ENCODE data around the gene CALN1.

Gene CALN1

DNA sequence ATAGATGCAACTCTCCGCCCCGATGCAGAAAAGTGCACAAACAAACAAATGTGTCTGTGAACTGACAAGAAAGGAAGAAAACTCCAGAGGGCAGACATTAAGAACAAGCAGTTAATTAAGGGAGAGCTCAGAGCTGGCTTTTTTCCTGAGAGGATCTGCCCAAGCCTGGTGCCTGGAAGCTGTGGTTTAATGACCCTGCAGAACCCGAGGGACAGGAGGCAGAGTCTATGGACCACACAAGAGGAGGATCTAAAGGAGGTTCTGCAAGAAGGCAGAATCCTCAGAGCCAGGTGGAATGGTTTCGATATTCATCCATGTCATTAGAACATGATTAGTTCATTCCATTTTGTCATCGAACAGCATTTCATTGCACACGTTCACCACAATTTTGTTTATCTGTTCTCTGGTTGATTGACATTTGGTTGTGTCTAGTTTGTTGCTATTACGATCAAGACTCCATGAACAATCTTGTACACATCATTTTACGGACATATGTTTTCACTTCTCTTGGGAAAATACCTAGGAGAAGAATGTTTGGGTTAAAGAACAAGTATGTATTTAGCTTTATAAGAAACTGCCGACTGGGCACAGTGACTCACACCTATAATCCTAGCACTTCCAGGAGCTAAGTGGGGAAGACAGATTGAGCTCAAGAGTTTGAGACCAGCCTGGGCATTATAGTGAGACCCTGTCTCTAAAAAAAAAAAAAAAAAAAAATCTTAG lies 560.2 kb downstream of the CALN1 start:
- peak; percentile 61 for DNase-seq

DNA sequence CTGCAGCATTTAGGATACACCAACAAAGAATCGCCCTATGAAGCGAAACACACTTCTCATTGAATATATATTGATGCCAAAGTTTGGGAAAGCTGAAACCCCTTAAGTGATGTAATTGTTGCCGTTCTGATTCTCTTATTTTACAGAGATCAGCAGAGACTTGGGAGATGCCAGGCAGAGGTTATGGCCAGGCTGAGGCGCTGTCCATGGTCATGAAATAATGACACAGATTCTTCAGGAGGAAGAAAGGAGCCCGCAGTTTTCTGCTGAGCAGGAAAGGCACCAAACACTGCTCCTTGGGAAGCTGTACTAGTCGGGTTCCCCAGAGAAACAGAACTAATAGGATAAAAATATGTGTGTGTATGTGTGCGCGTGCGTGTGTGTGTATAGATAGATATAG lies 566.0 kb downstream of the CALN1 start:
- DNase-seq = peak; percentile 16

GRCh38 chr7:71843676-71844075 lies 568.5 kb downstream of the CALN1 start:
- no peak for DNase-seq

GRCh38 chr7:71842786-71843185 lies 569.4 kb downstream of the CALN1 start:
- DNase-seq = peak; percentile 12

- no peak for DNase-seq
Measured at GRCh38 chr7:71842381-71842780, 569.8 kb downstream of the CALN1 start.

DNA sequence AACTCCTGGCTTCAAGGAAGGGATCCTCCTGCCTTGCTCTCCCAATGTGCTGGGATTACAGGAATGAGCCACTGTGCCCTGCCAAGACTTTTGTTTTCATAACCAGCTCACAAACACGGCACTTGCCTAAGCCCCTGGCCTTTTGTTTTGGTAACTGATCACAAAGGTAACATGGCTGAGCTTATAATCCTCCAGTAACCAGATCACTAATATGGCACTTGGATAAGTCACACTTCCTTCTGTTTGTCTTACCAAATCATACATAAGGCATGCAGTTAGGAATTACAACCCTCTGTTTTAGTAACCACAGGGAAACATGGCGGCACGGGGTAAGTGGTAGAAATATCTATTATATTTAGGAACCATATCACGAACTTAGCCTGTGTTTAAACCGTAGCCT lies 577.1 kb downstream of the CALN1 start:
- DNase-seq = peak; percentile 35

- DNase-seq = no peak
Measured at GRCh38 chr7:71829515-71829914, 582.6 kb downstream of the CALN1 start.

DNA sequence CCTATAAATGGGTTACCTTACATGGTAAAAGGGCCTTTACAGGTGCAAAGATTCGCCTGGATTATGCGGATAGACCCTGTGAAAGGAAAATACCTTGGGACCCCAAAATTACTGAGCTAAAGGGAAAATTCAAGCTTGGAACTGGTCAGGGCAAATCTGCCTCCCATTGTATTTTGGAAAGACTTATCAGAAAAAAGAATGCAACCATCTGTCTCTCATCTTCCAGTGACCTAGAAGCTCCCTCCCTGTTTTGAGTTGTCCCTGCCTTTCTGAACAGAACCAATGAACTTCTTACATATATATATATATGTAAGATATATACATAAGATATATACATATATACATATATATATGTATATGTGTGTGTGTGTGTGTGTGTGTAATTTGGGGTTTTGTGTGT lies 583.8 kb downstream of the CALN1 start:
- no peak for DNase-seq

DNA sequence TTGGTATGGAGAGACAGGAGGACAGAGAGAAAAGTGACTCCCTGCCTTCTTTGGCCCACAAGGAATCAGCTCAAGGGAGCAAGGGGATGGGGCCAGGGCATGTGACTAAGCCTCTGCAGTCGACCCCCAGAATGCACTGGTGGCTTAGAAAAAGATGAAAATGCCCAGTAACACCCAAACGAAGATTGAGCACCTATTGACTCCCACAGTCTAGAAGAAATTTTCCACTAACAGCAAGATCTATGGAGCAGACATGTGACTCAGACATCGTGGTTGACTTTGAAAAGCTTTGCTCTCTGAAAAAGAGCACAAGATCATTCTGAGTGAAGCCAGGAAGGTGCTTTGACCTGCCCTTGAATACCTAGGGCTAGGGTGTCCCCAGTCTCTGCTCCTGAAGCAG lies 586.0 kb downstream of the CALN1 start:
- peak; percentile 18 for DNase-seq

DNA sequence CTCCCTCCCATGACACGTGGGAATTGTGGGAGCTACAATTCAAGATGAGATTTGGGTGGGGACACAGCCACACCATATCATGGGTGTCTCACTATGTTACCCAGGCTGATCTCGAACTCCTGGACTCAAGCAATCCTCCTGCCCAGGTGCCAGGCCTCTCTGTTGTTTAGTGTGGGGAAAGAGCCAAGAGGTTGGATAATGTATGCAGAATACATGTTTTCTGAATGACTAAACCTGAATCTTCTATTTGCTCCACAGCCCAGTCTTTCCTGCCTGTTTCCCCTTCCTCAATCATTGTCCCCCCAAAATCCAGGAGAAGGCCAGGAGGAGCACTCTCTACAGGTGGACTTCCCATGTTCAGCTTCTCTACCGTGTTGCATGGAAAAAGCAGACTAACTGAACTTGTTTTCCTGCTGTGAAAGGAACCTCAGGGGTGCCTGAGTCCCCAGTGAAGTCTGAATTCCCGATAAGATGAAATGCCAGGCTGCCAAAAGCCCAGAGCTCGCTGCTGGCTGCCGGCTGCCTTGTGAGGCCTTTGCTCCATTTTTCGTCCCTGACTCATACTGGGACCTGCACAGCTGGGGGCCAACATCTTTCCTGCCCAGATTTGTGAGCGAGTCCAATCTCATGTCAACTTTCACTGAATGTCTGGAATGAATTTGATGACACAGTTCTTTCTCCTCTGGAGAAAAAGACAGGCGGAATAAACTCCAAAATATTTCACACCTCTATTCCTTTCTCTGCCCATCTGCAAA lies 588.0 kb downstream of the CALN1 start:
- DNase-seq = peak; percentile 94

- DNase-seq = peak; percentile 3
Measured at GRCh38 chr7:71822406-71822805, 589.7 kb downstream of the CALN1 start.

GRCh38 chr7:71817916-71818315 lies 594.2 kb downstream of the CALN1 start:
- peak; percentile 32 for DNase-seq

DNA sequence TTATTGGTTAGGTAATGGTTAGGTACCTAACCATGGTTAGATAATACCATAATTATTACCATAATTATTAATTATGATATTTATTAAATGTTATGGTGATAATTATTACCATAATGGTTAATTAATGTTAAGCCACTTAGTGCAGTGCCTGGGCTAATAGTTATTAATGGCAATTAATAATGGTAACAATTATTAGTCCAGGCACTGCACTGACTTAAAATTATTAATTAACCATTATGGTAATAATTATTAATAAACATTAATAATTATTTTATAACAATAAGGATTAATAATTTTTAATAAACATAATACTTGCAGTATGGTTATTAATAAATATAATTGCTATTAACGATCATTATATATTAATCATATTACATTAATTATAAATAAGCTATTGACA lies 604.0 kb downstream of the CALN1 start:
- no peak for DNase-seq

DNA sequence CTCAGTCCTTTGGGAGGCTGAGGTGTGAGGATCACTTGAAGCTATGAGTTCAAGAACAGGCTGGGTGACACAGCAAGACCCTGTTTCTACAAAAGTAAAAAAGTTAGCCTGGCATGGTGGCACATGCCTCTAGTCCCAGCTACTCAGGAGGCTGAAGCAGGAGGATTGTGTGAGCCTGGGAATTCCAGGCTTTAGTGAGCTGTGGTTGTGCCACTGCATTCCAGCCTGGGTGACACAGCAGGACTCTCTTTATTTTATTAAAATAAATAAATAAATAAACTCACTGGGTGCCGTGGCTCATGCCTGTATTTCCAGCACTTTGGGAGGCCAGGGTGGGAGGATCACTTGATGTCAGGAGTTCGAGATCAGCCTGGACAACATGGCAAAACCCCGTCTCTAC lies 607.9 kb downstream of the CALN1 start:
- DNase-seq = no peak

DNA sequence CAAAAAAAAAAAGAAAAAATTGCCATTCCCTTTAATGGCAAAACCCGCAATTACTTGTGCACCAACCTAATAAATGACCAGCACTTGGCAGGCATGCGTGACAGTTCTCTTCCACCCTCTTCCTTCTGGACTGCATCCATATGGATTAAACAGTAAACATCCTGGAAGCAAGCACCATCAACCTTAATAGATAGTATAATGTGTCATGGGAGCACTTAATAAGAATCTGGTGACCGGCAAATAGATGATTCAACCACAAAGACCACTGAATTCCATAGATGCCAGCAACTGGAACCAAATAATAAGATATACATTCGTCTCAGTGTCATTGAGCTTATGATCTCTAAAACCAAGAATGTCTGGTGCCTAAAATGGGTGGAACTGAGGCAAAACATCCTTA lies 610.2 kb downstream of the CALN1 start:
- DNase-seq = peak; percentile 48

DNA sequence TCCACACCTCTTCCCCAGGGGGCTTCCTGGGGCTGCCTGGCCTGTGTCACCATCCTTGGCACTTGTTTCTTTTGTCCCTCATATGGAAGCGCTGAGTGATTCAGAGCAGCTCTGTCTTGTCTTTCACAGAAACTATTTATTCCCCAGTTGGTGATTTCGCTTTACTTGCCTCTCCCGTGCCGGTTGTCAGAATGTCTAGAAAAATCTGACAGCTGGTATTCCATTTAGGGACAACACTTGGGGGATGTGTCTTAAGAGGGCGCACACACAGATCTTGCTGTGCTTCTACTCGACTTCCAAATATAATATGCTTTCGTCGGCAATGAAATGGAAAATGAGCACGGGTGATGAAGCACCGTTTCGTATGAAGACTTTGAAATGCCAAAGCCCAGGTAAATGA lies 611.8 kb downstream of the CALN1 start:
- no peak for DNase-seq

- no peak for DNase-seq
Measured at GRCh38 chr7:71795410-71795809, 616.7 kb downstream of the CALN1 start.

GRCh38 chr7:71793251-71793650 lies 618.9 kb downstream of the CALN1 start:
- DNase-seq = peak; percentile 86

DNA sequence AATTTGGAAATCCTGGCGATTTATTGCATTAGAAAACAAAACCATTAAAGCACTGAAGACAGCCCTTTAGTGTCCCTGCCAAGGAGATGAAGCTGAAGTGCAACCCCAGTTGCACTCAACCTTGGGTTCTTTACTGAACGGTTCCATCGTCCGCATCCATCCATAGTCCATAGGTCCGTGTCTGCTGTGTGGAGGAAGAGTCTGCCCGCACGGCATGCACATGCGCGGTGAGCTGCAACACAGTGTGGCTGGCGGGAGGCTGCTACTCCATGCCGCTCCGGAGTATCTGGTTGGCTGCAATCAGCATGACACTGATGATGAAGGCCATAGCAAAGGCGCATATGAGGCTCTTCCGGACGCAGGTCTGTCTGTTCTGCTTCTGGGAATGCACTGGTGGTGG lies 624.6 kb downstream of the CALN1 start:
- DNase-seq = no peak

DNA sequence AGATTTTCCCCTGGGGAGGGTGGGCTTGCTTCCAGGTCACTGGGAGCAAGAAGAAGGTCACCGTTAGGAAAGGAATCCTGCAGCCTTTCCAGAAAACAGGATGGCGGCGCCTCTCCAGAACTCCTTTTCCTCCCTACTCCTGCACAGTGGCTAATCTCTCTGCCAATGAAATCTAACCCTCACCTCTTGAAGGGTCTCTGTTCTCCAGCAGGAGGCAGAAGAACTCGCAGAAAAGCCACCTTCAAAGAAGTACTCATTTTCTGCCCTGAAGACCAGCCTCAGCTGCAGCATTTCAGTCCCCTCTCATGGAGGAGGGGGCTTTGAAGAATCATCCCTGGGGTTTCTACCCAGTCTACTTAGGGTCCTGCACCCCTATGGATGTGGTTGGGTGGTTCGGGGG lies 626.9 kb downstream of the CALN1 start:
- no peak for DNase-seq

DNA sequence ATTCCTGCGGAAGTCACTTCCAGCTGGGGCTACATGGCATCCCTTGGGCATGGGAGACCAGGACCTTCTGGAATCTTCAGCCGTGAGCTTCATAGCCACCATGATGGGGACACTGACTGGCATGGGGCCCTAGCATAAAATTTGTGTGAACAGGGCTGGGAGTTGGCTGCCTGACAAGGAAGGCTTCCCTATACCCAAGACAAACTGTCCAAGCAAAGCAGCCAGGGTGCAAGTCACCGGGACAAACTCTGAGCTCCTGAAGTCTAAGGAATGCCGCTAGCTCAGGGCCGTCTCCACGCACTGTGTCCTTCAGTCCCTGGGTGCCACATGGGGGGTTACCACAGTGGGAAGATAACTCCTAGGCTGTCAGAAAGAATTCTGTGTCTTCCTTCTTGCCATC lies 627.4 kb downstream of the CALN1 start:
- DNase-seq = no peak

- DNase-seq = no peak
Measured at GRCh38 chr7:71784180-71784579, 628.0 kb downstream of the CALN1 start.

- DNase-seq = no peak
Measured at GRCh38 chr7:71783779-71784178, 628.4 kb downstream of the CALN1 start.

- no peak for DNase-seq
Measured at GRCh38 chr7:71782051-71782450, 630.1 kb downstream of the CALN1 start.

- no peak for DNase-seq
Measured at GRCh38 chr7:71780282-71780681, 631.9 kb downstream of the CALN1 start.

Data from fibroblast of skin of right quadriceps (primary cell).